Type B pancreatic cell (in vitro differentiated cells): ENCODE results near the gene OPRL1. TPM values are rescaled to one million over a fixed set of nuclear protein-coding genes. Genes with fewer than 3 reads are reported as not detected.

Source experiments
- DNase-seq: peaks from one replicate; pipeline ENCODE4 v3.0.0; 2021; ENCODE audit warnings: mixed read lengths; ENCODE audit not compliant: unreplicated experiment; ENCODE audit errors: extremely low spot score
- H3K27ac Mint-ChIP-seq: 2 replicates; pipeline ENCODE4 v1.8.0; 2021; ENCODE audit warnings: mild to moderate bottlenecking, mixed read lengths
- H3K27me3 Mint-ChIP-seq: 2 replicates; pipeline ENCODE4 v1.8.0; 2021; ENCODE audit warnings: mixed read lengths
- H3K36me3 Mint-ChIP-seq: 2 replicates; pipeline ENCODE4 v1.8.0; 2021; ENCODE audit warnings: mixed read lengths
- H3K4me1 Mint-ChIP-seq: one replicate; pipeline ENCODE4 v1.8.0; 2021; ENCODE audit warnings: mixed read lengths; ENCODE audit not compliant: unreplicated experiment
- H3K4me3 Mint-ChIP-seq: 2 replicates; pipeline ENCODE4 v1.8.0; 2021; ENCODE audit warnings: mild to moderate bottlenecking, mixed read lengths
- H3K9me3 Mint-ChIP-seq: 2 replicates; pipeline ENCODE4 v1.8.0; 2021; ENCODE audit warnings: mixed read lengths
- CTCF ChIP-seq: fragments of 200-600 bp; sonication (generic); conservative IDR thresholded peaks from 2 replicates; pipeline ENCODE4 v1.5.0; 2021; ENCODE audit warnings: antibody characterized with exemption, mild to moderate bottlenecking
- total RNA-seq: library from RNA; stranded (reverse); gene quantifications from 2 replicates; pipeline ENCODE4 v1.2.1, GENCODE V29; 2021; ENCODE audit warnings: low replicate concordance

Gene OPRL1
- total RNA-seq, 1 donor from 2014 or later = 1.9 TPM

DNA sequence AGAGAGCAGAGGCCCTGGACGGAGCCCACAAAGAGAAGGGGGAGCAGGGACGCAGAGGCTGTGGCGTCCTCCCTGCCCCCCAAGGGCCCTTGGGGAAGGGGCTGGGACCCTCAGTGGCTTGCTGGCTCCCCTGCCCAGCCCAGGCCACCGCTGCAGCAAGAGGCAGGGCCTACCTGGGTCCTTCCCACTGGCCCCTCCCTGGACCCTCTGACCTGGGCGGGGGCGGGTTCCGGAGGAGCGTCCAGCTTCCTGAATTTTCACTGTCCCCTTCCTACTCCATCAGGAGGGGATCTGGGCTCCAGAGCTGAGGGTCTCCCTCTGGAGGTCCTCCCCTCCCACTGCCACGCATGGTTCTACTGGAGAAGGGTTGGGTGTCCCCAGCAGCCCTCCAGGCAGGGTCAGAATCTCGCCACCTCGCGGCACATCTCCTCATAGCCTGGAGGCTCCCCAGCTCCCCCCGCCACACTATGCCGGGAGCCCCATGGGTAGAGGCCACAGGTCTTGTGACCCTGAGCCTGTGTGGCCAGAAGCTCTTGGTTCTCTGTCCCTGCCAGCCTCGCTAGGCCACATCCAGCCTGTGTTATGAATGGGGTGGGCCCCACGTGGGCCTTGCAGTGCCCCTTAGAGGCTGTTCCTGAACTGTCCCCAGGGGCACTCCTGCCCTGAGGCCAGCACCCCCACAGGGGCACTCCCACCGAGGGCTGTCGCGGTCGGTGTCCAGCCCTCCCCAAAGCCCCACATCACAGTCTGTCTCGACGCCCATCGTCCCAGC is 29.4 kb upstream of the OPRL1 start:
- no peaks in the 10 kb centered on the region for H3K9me3 Mint-ChIP-seq
- TF ChIP-seq CTCF = no peak
- H3K4me1 Mint-ChIP-seq = peaks cover 13% of the 10 kb centered on the region
- DNase-seq = no peak
- H3K27me3 Mint-ChIP-seq = peaks cover 55% of the 10 kb centered on the region
- no peak overlapping the region for H3K4me3 Mint-ChIP-seq
- H3K36me3 Mint-ChIP-seq = no peaks in the 10 kb centered on the region
- no peak overlapping the region for H3K27ac Mint-ChIP-seq

GRCh38 chr20:64051033-64051452 is 28.8 kb upstream of the OPRL1 start:
- Mint-ChIP-seq H3K27ac (no peak overlapping the region), H3K9me3 (no peaks in the 10 kb centered on the region), H3K4me1 (peaks cover 13% of the 10 kb centered on the region), H3K4me3 (no peak overlapping the region), H3K27me3 (peaks cover 49% of the 10 kb centered on the region), H3K36me3 (no peaks in the 10 kb centered on the region)
- DNase-seq = no peak
- no peak for TF ChIP-seq CTCF

GRCh38 chr20:64051561-64052325 is 28.1 kb upstream of the OPRL1 start:
- no peaks in the 10 kb centered on the region for H3K36me3 Mint-ChIP-seq
- H3K4me3 Mint-ChIP-seq = no peak overlapping the region
- TF ChIP-seq CTCF = no peak
- peaks cover 42% of the 10 kb centered on the region for H3K27me3 Mint-ChIP-seq
- H3K27ac Mint-ChIP-seq = no peak overlapping the region
- H3K4me1 Mint-ChIP-seq = peaks cover 13% of the 10 kb centered on the region
- no peaks in the 10 kb centered on the region for H3K9me3 Mint-ChIP-seq
- no peak for DNase-seq

DNA sequence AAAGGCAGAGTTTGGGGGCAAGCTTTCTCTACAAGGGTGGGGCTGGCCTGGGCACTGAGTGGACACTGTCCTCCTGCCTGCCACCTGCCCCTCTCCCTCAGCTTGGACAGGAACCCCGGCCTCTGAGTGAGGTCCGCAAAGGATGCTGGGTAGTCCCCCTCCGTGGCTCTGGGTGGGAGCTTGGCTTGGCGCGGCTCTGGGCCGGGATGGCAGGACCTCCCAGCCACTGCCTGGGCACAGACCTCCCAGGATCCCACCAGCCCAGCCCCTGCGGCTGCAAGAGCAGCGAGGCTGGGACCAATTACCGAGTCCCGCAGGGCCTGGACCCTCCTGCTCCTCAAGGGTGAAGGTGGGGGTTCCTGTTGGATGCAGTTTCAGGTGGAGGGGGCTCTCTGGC is 27.6 kb upstream of the OPRL1 start:
- H3K9me3 Mint-ChIP-seq = no peaks in the 10 kb centered on the region
- H3K36me3 Mint-ChIP-seq = no peaks in the 10 kb centered on the region
- no peak for TF ChIP-seq CTCF
- H3K4me1 Mint-ChIP-seq = peaks cover 13% of the 10 kb centered on the region
- H3K4me3 Mint-ChIP-seq = no peak overlapping the region
- peaks cover 36% of the 10 kb centered on the region for H3K27me3 Mint-ChIP-seq
- no peak overlapping the region for H3K27ac Mint-ChIP-seq
- DNase-seq = no peak

- no peak for TF ChIP-seq CTCF
- no peak for DNase-seq
- Mint-ChIP-seq H3K9me3 (no peaks in the 10 kb centered on the region), H3K4me1 (peaks cover 13% of the 10 kb centered on the region), H3K4me3 (no peak overlapping the region), H3K27me3 (peaks cover 28% of the 10 kb centered on the region), H3K27ac (peak overlapping the region; percentile 39), H3K36me3 (no peaks in the 10 kb centered on the region)
Observed at GRCh38 chr20:64052987-64053840, 26.7 kb upstream of the OPRL1 start.
